K562 (cell line): ENCODE measurements around the gene COL10A1. TPM values are rescaled to one million over a fixed set of nuclear protein-coding genes. Genes with fewer than 3 reads are reported as not detected.

Source experiments
- ATAC-seq: fragments of 200-7000 bp; cut with Tn5 transposase; 3 replicates; pipeline ENCODE4 v1.9.1; 2020; ENCODE audit warnings: moderate library complexity
- BruUV-seq: library from RNA; stranded (reverse); fragments of 400-500 nt; replicated peaks from 2 replicates; lab custom pipeline; 2021; lab: Mats Ljungman, UMichigan
- CTCF ChIA-PET: fragments of 300-600 bp; formaldehyde crosslinking; extraction: SDS; loops from one replicate; lab custom pipeline; 2021; ENCODE audit warnings: low intra/inter-chr PET ratio; lab: Yijun Ruan, JAX
- POLR2A ChIA-PET: fragments of 300-600, 350-650 bp; sonication (Branson Sonifier 250); formaldehyde crosslinking; extraction: SDS; loops from one replicate; lab custom pipeline; 2021; ENCODE audit warnings: antibody characterized with exemption, inconsistent platforms; lab: Yijun Ruan, JAX
- DNase-seq, 4 experiments: peaks; one replicate each; pipeline versions ENCODE4 v3.0.0 to v3.0.0-alpha.2; 2011 to 2018; ENCODE audit warnings: low spot score in 3 of 4, mixed read lengths in 3 of 4; ENCODE audit errors: extremely low read depth in 1 of 4
- FAIRE-seq: peaks from 2 replicates; lab custom pipeline; 2011; peaks lifted over from hg19 to GRCh38; lab: Jason Lieb, UNC
- H2AFZ ChIP-seq: 2 replicates; pipeline ENCODE4 v1.6.0; 2011; ENCODE audit warnings: low read depth, low read length, control low read depth, inconsistent platforms
- H3K27ac ChIP-seq: fragments of 200-600 bp; 3 replicates; pipeline ENCODE4 v1.8.0; 2011; ENCODE audit warnings: low read depth, mild to moderate bottlenecking, control low read depth, inconsistent platforms, low read length, moderate library complexity, mixed read lengths; ENCODE audit errors: extremely low read depth
- H3K27me3 ChIP-seq, 2 experiments: fragments of 300-600 bp in 1 of 2; 2 replicates in 1 of 2; 3 replicates in 1 of 2; pipeline versions ENCODE4 v1.6.0 to v1.8.0; 2011; ENCODE audit warnings: inconsistent platforms in 2 of 2, low read length in 2 of 2, mild to moderate bottlenecking in 1 of 2, mixed read lengths in 1 of 2, moderate library complexity in 1 of 2; ENCODE audit not compliant: control insufficient read depth in 2 of 2, insufficient read depth in 2 of 2
- H3K36me3 ChIP-seq: fragments of 300-600 bp; 3 replicates; pipeline ENCODE4 v1.8.0; 2011; ENCODE audit warnings: mild to moderate bottlenecking, low read length, inconsistent platforms; ENCODE audit not compliant: control insufficient read depth, insufficient read depth
- H3K4me1 ChIP-seq, 2 experiments: fragments of 200-600 bp in 1 of 2; replicated peaks in 1 of 2; 2 replicates in 1 of 2; 3 replicates in 1 of 2; pipeline versions ENCODE4 v1.5.1 to v1.8.0; 2011; ENCODE audit warnings: inconsistent platforms in 2 of 2, low read length in 2 of 2, mild to moderate bottlenecking in 1 of 2, mixed read lengths in 1 of 2, moderate library complexity in 1 of 2; ENCODE audit not compliant: control insufficient read depth in 2 of 2, insufficient read depth in 2 of 2
- H3K4me2 ChIP-seq: 2 replicates; pipeline ENCODE4 v1.6.1; 2011; ENCODE audit warnings: low read length, control low read depth, inconsistent platforms, mixed read lengths; ENCODE audit not compliant: insufficient read depth
- H3K4me3 ChIP-seq: fragments of 200-600 bp; sonication (generic), shearing (Covaris generic); 2 replicates; pipeline ENCODE4 v1.5.1; 2016; ENCODE audit warnings: control low read depth, inconsistent platforms
- H3K79me2 ChIP-seq: fragments of 200-600 bp; 3 replicates; pipeline ENCODE4 v1.8.0; 2011; ENCODE audit warnings: low read length, inconsistent platforms; ENCODE audit not compliant: control insufficient read depth, insufficient read depth
- H3K9ac ChIP-seq, 2 experiments: 2 replicates each; pipeline versions ENCODE4 v1.6.0 to v1.6.1; 2011; ENCODE audit warnings: low read depth in 2 of 2, low read length in 2 of 2, control low read depth in 1 of 2, inconsistent platforms in 1 of 2, mild to moderate bottlenecking in 1 of 2, mixed read lengths in 1 of 2; ENCODE audit not compliant: insufficient read depth in 1 of 2
- H3K9me1 ChIP-seq: one replicate; pipeline ENCODE4 v1.6.0; 2011; ENCODE audit warnings: inconsistent platforms, mild to moderate bottlenecking, low read length, moderate library complexity; ENCODE audit not compliant: control insufficient read depth, insufficient read depth
- H3K9me3 ChIP-seq: replicated peaks from 2 replicates; pipeline ENCODE4 v1.5.1; 2011; ENCODE audit warnings: low read depth, low read length, inconsistent platforms; ENCODE audit not compliant: control insufficient read depth, insufficient read depth
- H4K20me1 ChIP-seq: replicated peaks from 2 replicates; pipeline ENCODE4 v1.6.1; 2011; ENCODE audit warnings: low read length, inconsistent platforms, mixed read lengths; ENCODE audit not compliant: control insufficient read depth, insufficient read depth
- CBFA2T2 ChIP-seq: fragments of 450-650 bp; conservative IDR thresholded peaks from 2 replicates; pipeline ENCODE4 v1.6.1; 2017; ENCODE audit warnings: mild to moderate bottlenecking
- CHD1 ChIP-seq: fragments of 200-600 bp; sonication (generic); IDR thresholded peaks from one replicate; pipeline ENCODE4 v1.6.1; 2012; ENCODE audit warnings: mild to moderate bottlenecking, moderate library complexity, low read length, inconsistent platforms
- KLF16 ChIP-seq: IDR thresholded peaks from 2 replicates; pipeline ENCODE4 v1.6.1; 2016; ENCODE audit warnings: antibody characterized with exemption
- MEIS2 ChIP-seq: fragments of 450-650 bp; IDR thresholded peaks from 2 replicates; pipeline ENCODE4 v1.6.1; 2014; ENCODE audit warnings: mild to moderate bottlenecking; ENCODE audit not compliant: partially characterized antibody
- NKRF ChIP-seq: fragments of 450-650 bp; IDR thresholded peaks from 2 replicates; pipeline ENCODE4 v1.6.1; 2016; ENCODE audit warnings: borderline replicate concordance
- RBM25 ChIP-seq: fragments of 200-400 bp; formaldehyde crosslinking; IDR thresholded peaks from 2 replicates; pipeline ENCODE4 v1.6.1; 2018; ENCODE audit warnings: low read length, low read depth, moderate library complexity; ENCODE audit not compliant: severe bottlenecking
- RFX7 ChIP-seq: fragments of 250-450 bp; sonication (Bioruptor Pico); IDR thresholded peaks from 2 replicates; pipeline ENCODE4 v1.5.1; 2021; ENCODE audit warnings: mild to moderate bottlenecking
- TEAD2 ChIP-seq: fragments of 450-650 bp; IDR thresholded peaks from 2 replicates; pipeline ENCODE4 v1.6.1; 2016; ENCODE audit warnings: missing genetic modification characterization, control low read depth, missing compliant biosample characterization
- TSC22D4 ChIP-seq: fragments of 450-650 bp; IDR thresholded peaks from 2 replicates; pipeline ENCODE4 v1.6.1; 2016; ENCODE audit warnings: missing genetic modification characterization, missing biosample characterization, control low read depth
- WGBS: fragments of 100-300 bp; shearing (Covaris generic); methylation state at CpG from one replicate; pipeline ENCODE4 v1.1.6; 2016; ENCODE audit warnings: low coverage, mixed read lengths; ENCODE audit not compliant: insufficient coverage; ENCODE audit errors: missing lambda C conversion rate; 5-methylcytosine and 5-hydroxymethylcytosine counted together
- in situ Hi-C: fragments of 300-500 bp; cut with MboI; formaldehyde crosslinking; loops from 4 replicates; pipeline ENCODE4 v1.15.0; 2018; ENCODE audit warnings: inconsistent platforms, mixed read lengths
- intact Hi-C: fragments of 100-400 bp; cut with micrococcal nuclease; formaldehyde crosslinking; loops from 2 replicates; pipeline ENCODE4 v1.14.2; 2022
- polyA plus RNA-seq, 8 experiments: library from polyadenylated mRNA; depleted of rRNA in 4 of 8; stranded (reverse) in 5 of 8; unstranded in 3 of 8; fragments of >200 nt; fragmentation: Nextera tagmentation in 2 of 8; fragmentation: Illumina TruSeq in 1 of 8; extraction: Ambion mirVana in 2 of 8; extraction: Trizol in 1 of 8; gene quantifications; 2 replicates each; pipeline versions ENCODE4 v1.2.1 to v1.2.3, GENCODE V29; 2011 to 2014; ENCODE audit warnings: inconsistent platforms in 1 of 8, missing spikeins in 1 of 8
- total RNA-seq, 7 experiments: library from RNA; depleted of rRNA in 6 of 7; stranded (reverse); fragments of >200 nt in 6 of 7; fragmentation: Illumina TruSeq in 2 of 7; extraction: Trizol in 2 of 7; gene quantifications; 2 replicates each; pipeline versions ENCODE4 v1.2.1 to v1.2.3, GENCODE V29; 2011 to 2021; ENCODE audit warnings: low replicate concordance in 1 of 7
- TF ChIP-seq, protein P1 (sequence below): IDR thresholded peaks from 2 replicates; pipeline ENCODE4 v1.6.1; 2014; ENCODE audit warnings: antibody characterized with exemption

The COL10A1 gene
- total and polyA plus RNA-seq, 9 of the 15 experiments (the other 6 are each of a cell fraction or from before 2014, with no cell fraction given): 0.06 to 0.08 TPM; not detected in 7

- FAIRE-seq: no peak
- no peak for DNase-seq
- no peak overlapping the region for H3K27ac ChIP-seq
- ChIA-PET CTCF (no interaction called here), POLR2A (no interaction called here)
- no peaks in the 10 kb centered on the region for H3K36me3 ChIP-seq
- ATAC-seq: no peak
- H3K9me3 ChIP-seq: no peaks in the 10 kb centered on the region
- intact Hi-C loops: no loop called here
- 1% methylated on average over 4 of the region's 4 CpGs for WGBS
- H3K4me3 ChIP-seq: no peak overlapping the region
- H4K20me1 ChIP-seq: no peaks in the 10 kb centered on the region
- BruUV-seq: no TSS peak
- TF ChIP-seq TSC22D4 (no peak), MEIS2 (no peak), KLF16 (no peak), NKRF (no peak), TEAD2 (no peak), CHD1 (no peak), CBFA2T2 (no peak), RBM25 (no peak), RFX7 (CRISPR knock-in tag) (no peak)
- TF ChIP-seq, protein P1, sequence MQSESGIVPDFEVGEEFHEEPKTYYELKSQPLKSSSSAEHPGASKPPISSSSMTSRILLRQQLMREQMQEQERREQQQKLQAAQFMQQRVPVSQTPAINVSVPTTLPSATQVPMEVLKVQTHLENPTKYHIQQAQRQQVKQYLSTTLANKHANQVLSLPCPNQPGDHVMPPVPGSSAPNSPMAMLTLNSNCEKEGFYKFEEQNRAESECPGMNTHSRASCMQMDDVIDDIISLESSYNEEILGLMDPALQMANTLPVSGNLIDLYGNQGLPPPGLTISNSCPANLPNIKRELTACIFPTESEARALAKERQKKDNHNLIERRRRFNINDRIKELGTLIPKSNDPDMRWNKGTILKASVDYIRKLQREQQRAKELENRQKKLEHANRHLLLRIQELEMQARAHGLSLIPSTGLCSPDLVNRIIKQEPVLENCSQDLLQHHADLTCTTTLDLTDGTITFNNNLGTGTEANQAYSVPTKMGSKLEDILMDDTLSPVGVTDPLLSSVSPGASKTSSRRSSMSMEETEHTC: no peak
- no peaks in the 10 kb centered on the region for H3K4me1 ChIP-seq
- H3K9ac ChIP-seq: no peak overlapping the region
- H2AFZ ChIP-seq: no peak overlapping the region
- no peaks in the 10 kb centered on the region for H3K9me1 ChIP-seq
- no peak overlapping the region for H3K4me2 ChIP-seq
- in situ Hi-C loops: no loop called here
- H3K79me2 ChIP-seq: no peaks in the 10 kb centered on the region
- H3K27me3 ChIP-seq: no peaks in the 10 kb centered on the region; a peak in 1 of 5 replicates
These were observed 38.4 kb downstream of the COL10A1 start for GRCh38 chr6:116087437-116088027.
